K562 (cell line): ENCODE data around the gene TRAPPC2B. TPM values are rescaled to one million over a fixed set of nuclear protein-coding genes. Genes with fewer than 3 reads are reported as not detected.
A peak's percentile ranks its signal among the peaks of the same experiment; 100 is the strongest.

ENCODE experiments used
- BHLHE40 ChIP-seq: IDR thresholded peaks from 2 replicates; pipeline ENCODE4 v1.6.1; 2011; ENCODE audit warnings: low read length, improper control_type of control experiment
- DDX20 ChIP-seq: fragments of 450-650 bp; IDR thresholded peaks from 2 replicates; pipeline ENCODE4 v1.6.1; 2016; ENCODE audit warnings: missing genetic modification characterization, low read depth, mild to moderate bottlenecking, missing compliant biosample characterization, moderate library complexity
- EGR1 ChIP-seq: fragments of 450-650 bp; conservative IDR thresholded peaks from 2 replicates; pipeline ENCODE4 v1.6.1; 2017; ENCODE audit warnings: mild to moderate bottlenecking
- HMGN3 ChIP-seq: IDR thresholded peaks from 2 replicates; pipeline ENCODE4 v1.6.1; 2011; ENCODE audit warnings: borderline replicate concordance, low read depth, mild to moderate bottlenecking, mixed read lengths, low read length; ENCODE audit not compliant: insufficient read length; ENCODE audit errors: extremely low read depth
- LCOR ChIP-seq: sonication (generic); formaldehyde crosslinking; IDR thresholded peaks from 2 replicates; pipeline ENCODE4 v1.8.0; 2022; ENCODE audit warnings: mild to moderate bottlenecking, missing genetic modification reagents
- MTA2 ChIP-seq: fragments of 450-650 bp; IDR thresholded peaks from 2 replicates; pipeline ENCODE4 v1.6.1; 2016; ENCODE audit warnings: low read depth
- NR1H2 ChIP-seq: sonication (generic); formaldehyde crosslinking; IDR thresholded peaks from 2 replicates; pipeline ENCODE4 v1.4.0; 2020; ENCODE audit warnings: mild to moderate bottlenecking, missing genetic modification reagents
- POLR3G ChIP-seq: IDR thresholded peaks from 2 replicates; pipeline ENCODE4 v1.6.1; 2011; ENCODE audit not compliant: insufficient read length, insufficient replicate concordance; ENCODE audit errors: extremely low read depth
- POU5F1 ChIP-seq: fragments of 150-350 bp; IDR thresholded peaks from 2 replicates; pipeline ENCODE4 v1.6.1; 2014; ENCODE audit warnings: borderline replicate concordance, low read length, low read depth, mild to moderate bottlenecking; ENCODE audit not compliant: partially characterized antibody
- RBM15 ChIP-seq: fragments of 200-400 bp; formaldehyde crosslinking; IDR thresholded peaks from 2 replicates; pipeline ENCODE4 v1.6.1; 2018; ENCODE audit warnings: mild to moderate bottlenecking, low read length, moderate library complexity; ENCODE audit not compliant: insufficient read depth
- SMAD1 ChIP-seq: fragments of 150-350 bp; IDR thresholded peaks from 2 replicates; pipeline ENCODE4 v1.6.1; 2014; ENCODE audit warnings: low read length, low read depth; ENCODE audit not compliant: partially characterized antibody
- TCF7L2 ChIP-seq: fragments of 150-350 bp; IDR thresholded peaks from 2 replicates; pipeline ENCODE4 v1.6.1; 2016; ENCODE audit warnings: low read depth, mild to moderate bottlenecking, low read length, moderate library complexity
- ZBTB17 ChIP-seq: fragments of 450-650 bp; formaldehyde crosslinking; IDR thresholded peaks from 2 replicates; pipeline ENCODE4 v1.4.0; 2020; ENCODE audit warnings: mild to moderate bottlenecking
- polyA plus RNA-seq, 8 experiments: library from polyadenylated mRNA; depleted of rRNA in 4 of 8; stranded (reverse) in 5 of 8; unstranded in 3 of 8; fragments of >200 nt; fragmentation: Nextera tagmentation in 2 of 8; fragmentation: Illumina TruSeq in 1 of 8; extraction: Ambion mirVana in 2 of 8; extraction: Trizol in 1 of 8; gene quantifications; 2 replicates each; pipeline versions ENCODE4 v1.2.1 to v1.2.3, GENCODE V29; 2011 to 2014; ENCODE audit warnings: inconsistent platforms in 1 of 8, missing spikeins in 1 of 8
- total RNA-seq, 7 experiments: library from RNA; depleted of rRNA in 6 of 7; stranded (reverse); fragments of >200 nt in 6 of 7; fragmentation: Illumina TruSeq in 2 of 7; extraction: Trizol in 2 of 7; gene quantifications; 2 replicates each; pipeline versions ENCODE4 v1.2.1 to v1.2.3, GENCODE V29; 2011 to 2021; ENCODE audit warnings: low replicate concordance in 1 of 7
- TF ChIP-seq, protein P1 (sequence below): fragments of 150-350 bp; IDR thresholded peaks from 2 replicates; pipeline ENCODE4 v1.6.1; 2014; ENCODE audit warnings: low read depth, mild to moderate bottlenecking, low read length, borderline replicate concordance
- TF ChIP-seq, protein P2 (sequence below), 2 experiments: IDR thresholded peaks; 2 replicates each; pipeline ENCODE4 v1.6.1; 2011; ENCODE audit warnings: borderline replicate concordance in 1 of 2, control low read depth in 1 of 2, low read depth in 1 of 2, low read length in 1 of 2, mild to moderate bottlenecking in 1 of 2, mixed read lengths in 1 of 2, moderate library complexity in 1 of 2; ENCODE audit not compliant: insufficient read depth in 1 of 2, insufficient read length in 1 of 2, poor library complexity in 1 of 2, severe bottlenecking in 1 of 2; ENCODE audit errors: extremely low read depth in 1 of 2
- TF ChIP-seq, protein P3 (sequence below): fragments of 200-800 bp; sonication (Bioruptor generic); IDR thresholded peaks from 2 replicates; pipeline ENCODE4 v1.6.1; 2016; ENCODE audit warnings: missing genetic modification characterization, missing compliant biosample characterization

The TRAPPC2B gene
- total and polyA plus RNA-seq, 9 of the 15 experiments (the other 6 are each of a cell fraction or from before 2014, with no cell fraction given), result 2.2 to 20.4 (median 4.6) TPM

DNA sequence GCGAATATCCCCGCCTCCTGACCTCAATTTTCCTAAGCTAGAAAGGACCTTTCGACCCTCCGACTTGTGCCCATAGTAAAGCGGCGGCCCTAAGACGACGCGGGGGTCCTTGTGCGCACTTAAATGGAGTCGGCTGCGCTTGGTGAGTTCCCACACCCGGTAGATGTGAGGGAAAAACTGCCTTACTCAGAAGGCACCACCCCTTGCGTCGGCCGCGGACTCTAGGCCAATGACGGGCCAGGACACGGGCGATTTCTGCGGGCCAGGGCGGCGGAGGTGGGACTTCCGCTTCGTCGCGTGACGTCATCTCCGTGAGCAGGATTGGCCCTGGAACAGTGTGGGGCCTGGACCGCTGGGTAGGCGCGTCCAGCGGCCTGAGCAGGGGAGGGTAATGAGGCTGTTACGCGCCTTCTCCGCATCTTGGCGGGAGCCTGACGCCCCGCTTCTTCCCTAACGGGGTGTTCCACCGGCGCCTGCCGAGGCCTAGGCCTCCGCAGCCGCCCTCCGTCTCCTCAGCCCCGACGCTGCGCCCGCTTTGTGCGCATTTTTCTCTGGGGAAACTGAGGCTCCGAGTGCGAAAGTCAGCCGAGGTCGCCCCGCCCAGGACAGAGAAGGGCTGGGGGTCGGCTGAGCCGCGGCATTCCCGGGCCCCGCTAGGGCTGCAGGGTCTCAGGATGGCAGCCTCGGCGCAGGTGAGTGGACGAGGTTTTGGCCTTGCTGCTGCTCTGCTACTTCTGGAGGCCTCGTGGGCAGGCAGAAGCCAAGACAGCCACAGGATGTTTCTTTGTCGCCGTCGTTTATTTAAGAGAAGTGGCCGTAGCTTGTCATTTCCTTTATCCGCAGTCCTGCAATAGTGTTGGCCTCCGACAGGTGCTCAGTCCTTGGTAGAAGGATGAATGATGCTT is 42.9 kb upstream of the TRAPPC2B start, which contains the start of gene ZNF543 (continued):
- TF ChIP-seq, protein P1, sequence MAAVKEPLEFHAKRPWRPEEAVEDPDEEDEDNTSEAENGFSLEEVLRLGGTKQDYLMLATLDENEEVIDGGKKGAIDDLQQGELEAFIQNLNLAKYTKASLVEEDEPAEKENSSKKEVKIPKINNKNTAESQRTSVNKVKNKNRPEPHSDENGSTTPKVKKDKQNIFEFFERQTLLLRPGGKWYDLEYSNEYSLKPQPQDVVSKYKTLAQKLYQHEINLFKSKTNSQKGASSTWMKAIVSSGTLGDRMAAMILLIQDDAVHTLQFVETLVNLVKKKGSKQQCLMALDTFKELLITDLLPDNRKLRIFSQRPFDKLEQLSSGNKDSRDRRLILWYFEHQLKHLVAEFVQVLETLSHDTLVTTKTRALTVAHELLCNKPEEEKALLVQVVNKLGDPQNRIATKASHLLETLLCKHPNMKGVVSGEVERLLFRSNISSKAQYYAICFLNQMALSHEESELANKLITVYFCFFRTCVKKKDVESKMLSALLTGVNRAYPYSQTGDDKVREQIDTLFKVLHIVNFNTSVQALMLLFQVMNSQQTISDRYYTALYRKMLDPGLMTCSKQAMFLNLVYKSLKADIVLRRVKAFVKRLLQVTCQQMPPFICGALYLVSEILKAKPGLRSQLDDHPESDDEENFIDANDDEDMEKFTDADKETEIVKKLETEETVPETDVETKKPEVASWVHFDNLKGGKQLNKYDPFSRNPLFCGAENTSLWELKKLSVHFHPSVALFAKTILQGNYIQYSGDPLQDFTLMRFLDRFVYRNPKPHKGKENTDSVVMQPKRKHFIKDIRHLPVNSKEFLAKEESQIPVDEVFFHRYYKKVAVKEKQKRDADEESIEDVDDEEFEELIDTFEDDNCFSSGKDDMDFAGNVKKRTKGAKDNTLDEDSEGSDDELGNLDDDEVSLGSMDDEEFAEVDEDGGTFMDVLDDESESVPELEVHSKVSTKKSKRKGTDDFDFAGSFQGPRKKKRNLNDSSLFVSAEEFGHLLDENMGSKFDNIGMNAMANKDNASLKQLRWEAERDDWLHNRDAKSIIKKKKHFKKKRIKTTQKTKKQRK, result no peak; the same call in 1 of the 2 replicates
- TF ChIP-seq HMGN3 (peak; percentile 23), LCOR (CRISPR knock-in tag) (no peak), RBM15 (no peak), ZBTB17 (CRISPR knock-in tag) (no peak), MTA2 (no peak), DDX20 (tag) (no peak), SMAD1 (no peak), BHLHE40 (no peak; the same call in 1 of the 2 replicates), POLR3G (no peak), NR1H2 (CRISPR knock-in tag) (no peak), EGR1 (peak; percentile 30; the same call in 1 of the 2 replicates), POU5F1 (no peak), TCF7L2 (no peak)
- TF ChIP-seq, protein P2, sequence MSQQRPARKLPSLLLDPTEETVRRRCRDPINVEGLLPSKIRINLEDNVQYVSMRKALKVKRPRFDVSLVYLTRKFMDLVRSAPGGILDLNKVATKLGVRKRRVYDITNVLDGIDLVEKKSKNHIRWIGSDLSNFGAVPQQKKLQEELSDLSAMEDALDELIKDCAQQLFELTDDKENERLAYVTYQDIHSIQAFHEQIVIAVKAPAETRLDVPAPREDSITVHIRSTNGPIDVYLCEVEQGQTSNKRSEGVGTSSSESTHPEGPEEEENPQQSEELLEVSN (IDR thresholded peaks at IDR 0.05; ENCODE audit: borderline replicate concordance in 1 of 2, extremely low read depth in 1 of 2, insufficient read depth in 1 of 2, insufficient read length in 1 of 2, low read depth in 1 of 2, low read length in 1 of 2, poor library complexity in 1 of 2, severe bottlenecking in 1 of 2), result peak; percentile 51 to 60
- TF ChIP-seq, protein P3, sequence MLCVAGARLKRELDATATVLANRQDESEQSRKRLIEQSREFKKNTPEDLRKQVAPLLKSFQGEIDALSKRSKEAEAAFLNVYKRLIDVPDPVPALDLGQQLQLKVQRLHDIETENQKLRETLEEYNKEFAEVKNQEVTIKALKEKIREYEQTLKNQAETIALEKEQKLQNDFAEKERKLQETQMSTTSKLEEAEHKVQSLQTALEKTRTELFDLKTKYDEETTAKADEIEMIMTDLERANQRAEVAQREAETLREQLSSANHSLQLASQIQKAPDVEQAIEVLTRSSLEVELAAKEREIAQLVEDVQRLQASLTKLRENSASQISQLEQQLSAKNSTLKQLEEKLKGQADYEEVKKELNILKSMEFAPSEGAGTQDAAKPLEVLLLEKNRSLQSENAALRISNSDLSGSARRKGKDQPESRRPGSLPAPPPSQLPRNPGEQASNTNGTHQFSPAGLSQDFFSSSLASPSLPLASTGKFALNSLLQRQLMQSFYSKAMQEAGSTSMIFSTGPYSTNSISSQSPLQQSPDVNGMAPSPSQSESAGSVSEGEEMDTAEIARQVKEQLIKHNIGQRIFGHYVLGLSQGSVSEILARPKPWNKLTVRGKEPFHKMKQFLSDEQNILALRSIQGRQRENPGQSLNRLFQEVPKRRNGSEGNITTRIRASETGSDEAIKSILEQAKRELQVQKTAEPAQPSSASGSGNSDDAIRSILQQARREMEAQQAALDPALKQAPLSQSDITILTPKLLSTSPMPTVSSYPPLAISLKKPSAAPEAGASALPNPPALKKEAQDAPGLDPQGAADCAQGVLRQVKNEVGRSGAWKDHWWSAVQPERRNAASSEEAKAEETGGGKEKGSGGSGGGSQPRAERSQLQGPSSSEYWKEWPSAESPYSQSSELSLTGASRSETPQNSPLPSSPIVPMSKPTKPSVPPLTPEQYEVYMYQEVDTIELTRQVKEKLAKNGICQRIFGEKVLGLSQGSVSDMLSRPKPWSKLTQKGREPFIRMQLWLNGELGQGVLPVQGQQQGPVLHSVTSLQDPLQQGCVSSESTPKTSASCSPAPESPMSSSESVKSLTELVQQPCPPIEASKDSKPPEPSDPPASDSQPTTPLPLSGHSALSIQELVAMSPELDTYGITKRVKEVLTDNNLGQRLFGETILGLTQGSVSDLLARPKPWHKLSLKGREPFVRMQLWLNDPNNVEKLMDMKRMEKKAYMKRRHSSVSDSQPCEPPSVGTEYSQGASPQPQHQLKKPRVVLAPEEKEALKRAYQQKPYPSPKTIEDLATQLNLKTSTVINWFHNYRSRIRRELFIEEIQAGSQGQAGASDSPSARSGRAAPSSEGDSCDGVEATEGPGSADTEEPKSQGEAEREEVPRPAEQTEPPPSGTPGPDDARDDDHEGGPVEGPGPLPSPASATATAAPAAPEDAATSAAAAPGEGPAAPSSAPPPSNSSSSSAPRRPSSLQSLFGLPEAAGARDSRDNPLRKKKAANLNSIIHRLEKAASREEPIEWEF, result no peak
